HG02943 (cell line): Measurements from ENCODE around the gene WASF3.
A peak's percentile ranks its signal among the peaks of the same experiment; 100 is the strongest.

ENCODE experiments used
- ATAC-seq: cut with Tn5 transposase; IDR thresholded peaks from one replicate; pipeline ENCODE4 v1.9.1; 2021; ENCODE audit warnings: mild to moderate bottlenecking, low read depth, moderate library complexity; ENCODE audit not compliant: unreplicated experiment

The WASF3 gene, protein sequence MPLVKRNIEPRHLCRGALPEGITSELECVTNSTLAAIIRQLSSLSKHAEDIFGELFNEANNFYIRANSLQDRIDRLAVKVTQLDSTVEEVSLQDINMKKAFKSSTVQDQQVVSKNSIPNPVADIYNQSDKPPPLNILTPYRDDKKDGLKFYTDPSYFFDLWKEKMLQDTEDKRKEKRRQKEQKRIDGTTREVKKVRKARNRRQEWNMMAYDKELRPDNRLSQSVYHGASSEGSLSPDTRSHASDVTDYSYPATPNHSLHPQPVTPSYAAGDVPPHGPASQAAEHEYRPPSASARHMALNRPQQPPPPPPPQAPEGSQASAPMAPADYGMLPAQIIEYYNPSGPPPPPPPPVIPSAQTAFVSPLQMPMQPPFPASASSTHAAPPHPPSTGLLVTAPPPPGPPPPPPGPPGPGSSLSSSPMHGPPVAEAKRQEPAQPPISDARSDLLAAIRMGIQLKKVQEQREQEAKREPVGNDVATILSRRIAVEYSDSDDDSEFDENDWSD

DNA sequence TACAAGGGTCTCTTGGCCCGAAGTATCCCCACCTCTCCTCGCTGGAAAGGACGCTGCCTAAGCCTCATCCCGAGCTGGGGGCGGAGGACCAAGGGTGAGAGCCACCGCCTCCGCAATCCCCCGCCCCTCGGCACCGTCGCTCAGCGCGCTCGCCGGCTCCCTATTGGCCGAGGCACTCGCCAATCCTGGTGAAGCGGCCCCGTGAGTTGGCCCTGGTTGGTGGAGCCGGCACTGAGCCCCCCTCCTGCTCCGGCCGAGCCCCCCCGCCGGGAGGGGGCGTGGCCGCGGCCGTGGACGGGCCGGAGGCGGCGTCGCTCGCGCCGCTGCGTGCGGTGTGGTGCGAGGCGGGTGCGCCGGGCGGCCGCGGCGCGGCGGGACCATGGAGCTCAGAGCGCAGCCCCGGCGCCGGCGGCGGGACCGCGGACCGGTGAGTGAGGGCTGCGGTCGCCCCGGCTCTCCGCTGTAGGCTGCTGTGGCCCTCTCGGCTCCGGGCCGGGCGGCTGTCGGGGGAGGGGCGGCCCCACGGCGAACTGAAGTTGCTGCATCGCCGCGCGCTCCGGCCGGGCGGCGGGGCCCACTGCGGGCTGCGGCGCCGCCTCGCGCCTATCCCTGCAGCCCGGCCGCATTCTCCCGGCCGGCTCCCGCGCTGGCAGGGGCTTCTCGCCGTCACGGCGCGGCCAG is at the start of gene WASF3:
WASF3 (plus strand) TSS at position 291 of the 681 bp plus-strand sequence. CDS start 84,588 bp downstream, outside the sequence.
- ATAC-seq: peak; percentile 84

DNA sequence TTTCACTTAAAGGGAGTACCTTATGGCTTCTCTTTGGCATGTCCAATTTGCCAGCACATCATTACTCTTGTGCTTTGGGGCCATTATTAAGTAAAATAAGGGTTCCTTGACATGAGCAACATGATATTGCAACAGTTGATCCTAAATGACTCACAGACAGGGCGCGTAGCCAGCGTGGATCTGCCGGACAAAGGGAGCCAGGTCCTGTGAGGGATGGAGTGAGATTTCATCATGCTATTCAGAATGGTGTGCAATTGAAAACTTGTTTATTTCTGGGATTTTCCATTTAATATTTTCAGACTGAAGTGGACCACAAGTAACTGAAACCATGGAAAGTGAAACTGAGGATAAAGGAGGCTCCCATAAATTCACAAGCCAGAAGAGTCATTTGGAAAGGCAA is 48.6 kb upstream of the WASF3 start:
- no peak for ATAC-seq

DNA sequence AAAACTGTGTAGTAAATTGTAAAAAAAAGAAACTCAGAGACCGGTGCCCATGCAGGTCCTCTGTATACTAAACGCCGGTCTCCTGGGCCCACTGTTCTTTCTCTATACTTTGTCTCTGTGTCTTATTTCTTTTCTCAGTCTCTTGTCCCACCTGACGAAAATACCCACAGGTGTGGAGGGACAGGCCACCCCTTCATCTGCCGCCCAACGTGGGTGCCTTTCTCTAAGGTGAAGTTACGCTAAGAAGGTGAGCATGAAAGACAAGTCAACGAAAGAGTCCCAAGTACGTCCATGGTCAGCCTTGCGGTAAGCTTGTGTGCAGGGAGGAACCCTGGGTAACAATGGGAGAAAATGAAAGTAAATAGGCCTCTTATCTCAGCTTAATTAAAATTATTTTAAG is 48.0 kb upstream of the WASF3 start:
- no peak for ATAC-seq

DNA sequence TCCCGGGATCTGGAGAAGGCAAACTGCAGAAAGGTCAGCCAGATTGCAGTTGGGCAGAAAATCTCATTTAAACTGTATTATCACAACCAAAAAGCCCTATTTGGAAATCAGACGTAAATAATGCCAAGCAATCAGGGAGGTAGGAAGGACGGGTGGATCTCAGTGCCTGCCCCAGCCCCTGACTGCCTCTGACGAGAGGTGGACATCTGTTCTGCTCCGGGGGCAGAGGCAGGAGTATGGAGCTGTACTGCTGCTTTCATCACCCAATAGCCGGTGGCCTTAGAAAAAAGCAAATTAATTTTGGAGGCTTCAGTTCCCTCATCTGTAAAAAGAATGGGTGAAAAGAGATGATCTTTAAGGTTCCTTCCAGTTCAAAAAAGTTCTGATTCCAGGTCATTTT is 43.6 kb upstream of the WASF3 start:
- no peak for ATAC-seq

DNA sequence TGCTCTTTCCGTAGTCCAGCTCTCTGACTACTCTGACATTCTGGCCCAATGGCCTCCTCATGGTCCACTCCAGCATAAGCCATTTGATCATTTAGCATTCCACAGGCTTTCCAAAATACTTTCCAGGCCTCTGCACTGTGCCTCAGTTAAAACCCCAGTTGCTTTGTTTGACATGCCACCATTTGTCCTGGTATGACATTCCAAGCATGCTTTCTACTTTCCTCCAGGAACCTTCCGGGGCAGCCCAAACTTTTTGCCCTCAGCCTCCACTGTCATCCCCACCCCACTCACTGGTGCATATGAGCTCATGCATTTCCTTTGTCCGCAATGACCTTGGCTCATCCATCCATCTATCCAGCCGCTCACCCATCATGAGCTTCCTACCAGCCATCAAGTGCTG is 41.8 kb upstream of the WASF3 start:
- ATAC-seq: no peak

DNA sequence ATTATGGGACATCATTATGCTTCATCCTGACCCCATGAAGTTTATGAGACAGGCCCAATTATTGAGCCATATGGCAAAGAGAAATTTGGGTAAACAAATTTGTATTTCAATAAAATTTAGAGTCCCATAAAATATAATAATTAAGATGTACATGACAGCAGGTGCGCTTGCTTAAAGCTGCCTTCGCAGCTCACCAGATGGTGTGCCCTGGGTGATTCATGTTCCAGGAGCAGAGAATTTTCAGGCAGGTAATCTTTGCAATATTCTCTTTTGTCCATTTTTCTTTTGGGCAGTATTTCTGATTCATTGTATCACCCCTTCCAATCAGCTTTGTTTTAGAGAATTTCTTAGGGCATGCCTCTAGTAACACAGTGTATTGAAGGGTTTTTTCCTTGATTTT is 39.5 kb upstream of the WASF3 start:
- ATAC-seq: no peak

DNA sequence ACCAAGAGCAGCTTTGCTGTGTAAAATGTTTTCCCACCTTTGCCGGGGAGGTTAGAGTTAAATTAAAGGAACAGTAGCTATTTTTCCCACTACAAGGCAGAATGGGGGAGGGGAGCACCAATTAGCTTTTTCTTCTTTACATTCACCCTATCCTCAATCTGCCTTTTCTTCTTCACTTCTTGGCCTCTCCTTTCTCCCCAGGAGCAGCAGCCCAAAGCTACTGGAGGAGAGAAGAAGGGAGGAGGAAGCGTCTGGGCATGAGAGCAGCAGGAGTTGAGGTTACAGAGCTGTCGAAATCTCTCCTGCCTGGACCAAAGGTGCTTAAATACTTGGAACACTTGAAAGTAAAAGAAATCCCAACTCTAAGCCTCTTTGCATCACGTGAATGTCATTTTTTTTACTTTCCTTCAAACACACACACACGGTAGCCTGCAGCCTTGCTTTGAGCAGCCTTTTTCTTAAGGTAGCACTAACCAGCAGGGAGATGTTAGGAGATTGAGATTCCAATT is 39.0 kb upstream of the WASF3 start:
- no peak for ATAC-seq

DNA sequence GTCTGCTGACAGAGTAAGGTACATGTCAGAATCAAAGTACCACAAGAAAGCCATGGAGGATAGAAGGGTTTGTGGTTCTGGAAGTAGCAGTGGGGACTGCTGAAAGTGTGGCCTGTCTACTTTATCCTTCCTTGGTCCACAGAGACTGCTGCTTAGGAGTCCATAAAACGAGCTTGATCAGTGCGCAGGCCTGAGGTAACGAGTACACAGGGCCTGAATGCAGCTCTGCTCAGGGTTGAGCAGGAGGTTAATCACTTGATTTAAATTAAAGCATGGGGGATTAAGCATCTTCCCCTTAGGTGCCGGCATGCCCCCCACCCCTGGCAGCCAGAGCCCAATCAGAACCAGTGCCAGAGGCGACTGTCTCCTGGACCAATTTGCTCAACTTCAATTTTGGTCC is 34.9 kb upstream of the WASF3 start:
- ATAC-seq: no peak

DNA sequence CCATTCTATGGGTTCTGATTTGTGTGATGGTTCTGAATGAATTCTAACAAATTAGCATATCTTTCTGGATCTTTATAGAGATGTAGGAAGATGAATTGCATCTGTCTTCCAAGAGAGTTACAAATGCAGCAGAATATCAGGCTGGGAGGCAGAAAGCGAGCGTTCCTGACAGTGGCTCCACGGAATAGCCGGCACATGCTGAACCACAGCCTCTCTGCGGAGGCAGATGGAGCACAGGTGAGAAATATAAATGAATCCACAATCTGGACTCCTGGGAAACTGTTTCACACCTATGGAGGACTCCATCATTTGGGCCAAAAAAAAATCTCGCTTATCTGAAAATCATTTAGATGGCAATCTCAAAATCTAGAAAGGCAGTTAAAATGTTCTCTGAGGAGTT is 34.5 kb upstream of the WASF3 start:
- ATAC-seq: no peak

DNA sequence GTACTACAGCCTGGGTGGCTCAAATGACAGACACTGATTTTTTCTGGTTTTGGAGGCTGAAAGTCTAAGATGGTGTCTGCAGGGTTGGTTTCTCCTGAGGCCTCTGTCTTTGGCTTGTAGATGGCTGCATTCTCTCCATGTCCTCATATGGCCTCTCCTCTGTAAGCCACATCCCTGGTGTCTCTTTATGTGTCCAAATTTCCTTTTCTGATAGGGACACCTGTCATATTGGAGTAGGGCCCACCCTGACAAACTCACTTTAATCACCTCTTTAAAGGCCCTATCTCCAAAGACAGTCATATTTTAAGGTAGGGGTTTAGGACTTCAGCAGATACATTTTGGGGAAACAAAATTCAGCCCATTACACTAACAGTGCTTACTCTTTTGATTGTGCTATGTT is 32.0 kb upstream of the WASF3 start:
- ATAC-seq: no peak

DNA sequence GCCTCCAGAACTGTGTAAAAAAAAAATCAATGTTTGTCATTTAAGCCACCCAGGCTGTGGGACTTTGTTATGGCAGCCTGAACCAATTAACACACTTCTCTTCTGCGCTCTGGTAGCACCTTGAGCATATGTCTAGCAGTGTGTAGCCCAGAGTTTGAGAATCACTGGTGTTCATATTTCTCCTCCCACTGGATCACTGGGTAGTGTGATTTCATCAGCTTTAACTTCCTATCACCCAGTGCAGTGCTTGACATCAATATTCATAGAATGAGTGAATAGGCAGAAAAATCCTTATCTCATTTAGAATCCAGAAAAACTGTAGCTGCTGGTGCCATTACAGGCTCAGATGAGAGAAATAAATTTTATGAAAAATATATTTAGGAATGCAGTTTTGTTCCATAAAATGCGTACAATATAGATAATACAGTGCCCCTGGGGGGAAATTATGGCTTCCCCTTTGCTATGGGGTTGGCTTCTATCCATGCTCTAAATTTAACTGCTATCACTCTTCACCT is 30.7 kb upstream of the WASF3 start:
- no peak for ATAC-seq

DNA sequence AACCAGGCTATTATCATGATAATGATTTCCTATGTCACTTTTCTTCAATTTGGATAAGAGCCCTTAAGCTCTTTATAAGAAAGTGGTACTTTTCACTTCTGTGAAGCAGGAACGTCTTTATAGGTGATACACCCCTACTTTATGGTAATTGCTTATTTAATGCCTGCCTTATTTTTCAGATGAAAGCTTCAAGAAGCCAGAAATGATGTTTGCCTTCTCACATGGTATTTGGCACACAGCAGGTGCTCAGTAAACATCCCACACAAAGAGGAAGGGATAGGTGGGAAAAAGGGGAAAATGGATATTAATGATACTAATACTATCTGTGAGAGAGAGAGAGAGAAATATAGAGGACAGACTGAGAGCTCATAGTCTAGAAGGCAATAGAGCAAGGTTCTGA is 29.0 kb upstream of the WASF3 start:
- ATAC-seq: no peak

DNA sequence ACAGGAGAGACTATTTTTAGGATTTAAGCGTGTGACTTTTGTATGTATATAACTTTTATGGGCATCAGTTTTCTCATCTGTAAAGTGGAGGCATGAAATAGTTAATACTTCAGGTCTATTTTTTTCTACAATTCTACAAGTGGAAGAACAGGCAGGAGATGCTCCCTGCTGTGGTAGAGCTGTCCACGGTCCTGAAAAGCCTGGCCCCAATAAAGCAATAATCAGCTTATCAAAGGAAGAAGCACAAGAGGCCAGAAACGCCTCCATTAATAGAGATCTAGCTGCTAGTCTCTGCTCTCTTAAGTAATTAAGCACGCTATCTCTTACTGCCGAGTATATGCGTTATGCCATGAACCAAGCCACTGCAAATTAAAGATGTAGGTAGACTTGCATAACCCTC is 28.0 kb upstream of the WASF3 start:
- no peak for ATAC-seq

DNA sequence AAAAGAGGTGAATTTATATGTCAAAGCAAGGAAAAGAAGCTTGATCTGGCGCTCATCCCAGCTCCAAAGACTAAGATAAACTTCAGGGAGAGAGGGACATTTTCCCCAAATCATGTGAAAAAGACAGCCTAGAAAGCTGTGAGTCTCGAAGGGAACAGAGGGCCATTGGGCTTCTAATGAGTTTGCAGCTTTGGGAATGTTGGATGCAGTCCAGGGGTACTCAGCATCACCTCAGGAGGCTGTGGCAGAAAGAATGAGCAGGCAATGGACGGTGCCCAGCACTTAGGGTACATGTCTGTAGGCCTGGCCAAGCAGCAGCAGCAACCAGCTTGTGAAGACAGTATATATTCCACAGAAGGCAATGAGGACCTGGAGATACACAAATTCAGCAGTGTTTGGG is 25.7 kb upstream of the WASF3 start:
- ATAC-seq: no peak

DNA sequence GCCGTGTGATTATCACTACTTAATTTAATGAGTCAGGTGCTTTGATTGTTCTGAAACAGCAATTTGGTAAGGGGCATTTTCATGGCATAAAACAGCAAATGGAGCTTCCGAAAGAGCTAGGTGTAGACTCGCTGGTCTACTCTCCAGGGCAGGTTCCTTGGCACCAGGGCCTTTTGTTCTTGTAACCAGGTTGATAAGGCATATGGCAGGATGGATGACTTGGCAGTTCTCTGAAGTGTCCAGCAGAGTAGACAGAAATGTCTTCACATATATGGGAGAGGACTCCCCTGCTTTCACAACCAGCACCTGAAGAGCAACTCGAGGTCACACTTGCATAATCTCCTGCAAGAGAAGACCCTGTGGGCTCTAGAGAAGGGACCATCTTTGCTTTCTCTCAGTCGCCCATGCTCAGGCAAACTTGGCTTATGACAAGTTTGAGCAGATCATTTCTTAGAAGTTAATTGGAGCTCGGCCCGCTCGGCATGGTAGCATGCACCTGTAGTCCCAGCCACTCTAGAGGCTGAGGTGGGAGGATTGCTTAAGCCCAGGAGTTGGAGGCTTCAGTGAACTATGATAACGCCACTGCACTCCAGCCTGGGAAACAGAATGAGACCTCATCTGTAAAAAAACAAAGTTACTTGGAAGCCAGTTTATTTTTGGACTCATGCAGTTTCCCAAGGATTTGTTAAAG is 23.3 kb upstream of the WASF3 start:
- ATAC-seq: no peak

DNA sequence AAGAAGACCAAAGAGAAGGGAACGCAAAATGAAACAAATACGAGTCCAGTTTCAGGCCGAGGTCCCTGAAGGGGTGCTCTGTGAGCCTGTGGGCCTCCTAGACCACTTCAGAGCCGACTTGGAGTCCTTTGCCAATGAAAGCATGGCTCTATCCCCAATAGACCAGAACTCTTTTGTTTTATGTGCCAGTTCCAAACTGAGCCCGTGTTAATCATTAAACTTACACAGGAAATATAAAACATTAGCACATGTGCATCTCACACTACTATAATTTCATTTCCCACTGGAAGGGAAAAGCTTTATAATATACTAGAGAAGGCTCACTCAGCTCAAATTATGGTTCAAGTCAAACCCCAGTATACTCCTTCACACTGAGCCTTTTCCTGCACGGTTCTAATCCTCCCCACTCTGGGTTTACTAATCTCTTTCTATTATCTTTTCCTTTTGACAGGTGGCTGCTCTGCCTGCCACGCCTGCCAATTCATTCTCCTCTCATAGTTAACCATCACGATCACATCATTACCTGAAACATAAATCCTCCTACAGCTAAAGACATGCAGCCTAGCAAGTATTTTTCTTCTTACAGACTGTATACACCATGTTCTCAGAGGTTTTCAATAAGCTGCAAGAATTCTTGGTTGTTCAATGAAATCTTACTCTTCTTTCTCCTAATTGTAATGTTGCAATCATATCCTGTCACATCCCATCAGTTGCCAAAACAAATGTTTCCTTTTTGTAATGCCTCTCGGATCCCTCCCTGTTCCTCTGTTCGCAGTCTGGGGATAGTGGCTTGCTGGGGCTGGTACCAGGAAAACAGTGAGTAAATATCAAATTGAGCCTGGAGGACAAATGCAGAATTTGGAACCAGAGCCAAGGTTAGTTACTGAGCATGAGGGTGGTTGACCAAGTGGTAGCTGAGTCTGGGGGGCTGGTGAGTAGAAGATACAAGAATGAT is 18.8 kb upstream of the WASF3 start:
- no peak for ATAC-seq

DNA sequence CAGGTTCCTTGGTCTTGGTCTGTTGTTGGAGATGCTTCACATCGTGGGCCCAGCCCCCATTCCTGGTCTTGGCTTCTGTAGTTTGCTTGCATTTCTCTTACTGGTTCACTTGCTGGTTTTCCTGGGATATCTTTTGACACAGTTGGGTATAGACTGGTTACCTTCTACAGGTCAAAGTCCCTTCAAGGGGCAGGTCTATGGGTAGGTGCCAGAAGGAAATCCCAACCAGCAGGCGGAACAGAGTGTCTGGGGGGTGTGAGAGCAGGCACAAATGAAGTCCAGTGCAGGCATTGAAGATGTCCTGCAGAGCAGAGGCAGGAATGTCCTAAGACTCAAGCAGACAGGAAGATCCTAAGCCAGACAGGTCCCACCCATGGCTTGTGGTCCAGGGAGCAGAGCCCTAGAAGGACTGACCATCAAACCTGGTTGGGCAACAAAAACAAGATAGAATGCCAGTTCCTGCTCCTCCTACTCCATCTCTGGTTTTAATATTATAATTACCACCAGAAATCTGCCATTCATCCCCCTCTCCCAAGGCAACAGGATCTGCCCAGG is 17.7 kb upstream of the WASF3 start:
- no peak for ATAC-seq

DNA sequence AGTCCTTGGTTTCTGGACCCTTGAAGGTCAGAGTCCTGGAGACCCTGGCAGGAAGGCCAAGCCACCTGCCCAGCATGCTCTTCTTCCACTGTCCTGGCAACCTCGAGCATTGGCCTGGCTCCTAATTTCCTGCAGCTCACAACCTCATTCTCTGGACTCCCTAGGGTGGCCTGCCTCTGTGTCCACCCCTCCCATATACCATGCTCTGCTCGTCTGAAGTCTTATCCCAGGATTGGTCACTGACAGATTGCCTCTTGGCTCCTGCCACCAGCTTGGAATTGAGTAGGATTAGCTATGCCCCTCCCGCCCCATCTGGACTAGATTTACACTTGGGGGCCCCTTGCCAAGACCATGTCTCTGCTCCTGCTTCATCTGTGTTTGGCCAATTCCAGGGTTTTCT is 17.1 kb upstream of the WASF3 start:
- no peak for ATAC-seq

DNA sequence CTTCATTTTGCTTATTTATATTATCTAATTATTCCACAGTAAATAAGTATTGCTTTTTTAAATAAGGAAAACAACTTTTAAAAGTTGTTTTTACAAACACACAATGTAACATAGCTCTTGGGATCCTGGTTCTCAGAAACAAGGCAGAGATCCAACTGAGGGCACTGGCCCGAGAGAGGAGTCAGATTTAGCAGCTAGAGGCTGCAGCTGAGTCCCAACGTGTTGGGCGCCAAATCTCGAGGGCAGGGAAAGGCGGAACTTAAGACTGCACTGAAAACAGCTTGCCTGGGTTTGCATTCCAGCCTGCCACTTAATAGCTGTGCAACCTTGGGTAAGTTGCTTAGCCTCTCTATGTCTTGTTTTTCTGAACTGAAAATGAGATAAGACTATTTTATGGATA is 16.4 kb upstream of the WASF3 start:
- no peak for ATAC-seq
